Panc1 (cell line): Measurements from ENCODE around the gene SHC3.

Experiments
- CTCF ChIP-seq: fragments of 450-650 bp; IDR thresholded peaks from 2 replicates; pipeline ENCODE4 v1.5.1; 2017; ENCODE audit warnings: mild to moderate bottlenecking
- TCF7L2 ChIP-seq: IDR thresholded peaks from 2 replicates; pipeline ENCODE4 v1.6.1; 2011; ENCODE audit warnings: mild to moderate bottlenecking, low read depth, low read length, inconsistent platforms

- TF ChIP-seq CTCF (no peak), TCF7L2 (no peak)
These were observed 73.8 kb downstream of the SHC3 start for GRCh38 chr9:89104821-89105220.
